Measurements from ENCODE around the gene RTKN. TPM values are rescaled to one million over a fixed set of nuclear protein-coding genes. Genes with fewer than 3 reads are reported as not detected.

Gene RTKN
- total and polyA plus RNA-seq, 2 of the 13 experiments (the other 11 are each of a cell fraction or from before 2014, with no cell fraction given), result 159 to 166 TPM

GRCh38 chr2:74421221-74421870, 20.4 kb downstream of the RTKN start, which contains the start of the genes C2orf81 and WDR54 (continued):
- TF ChIP-seq ZNF609 (CRISPR knock-in tag; IDR thresholded peaks at IDR 0.05; ENCODE audit: borderline replicate concordance) (peak; percentile 40; the same call in 1 of the 2 replicates), ELF4 (CRISPR knock-in tag; IDR thresholded peaks at IDR 0.05; ENCODE audit: borderline replicate concordance) (no peak), CREB3 (CRISPR knock-in tag; IDR thresholded peaks at IDR 0.05) (no peak), ZNF883 (CRISPR knock-in tag; IDR thresholded peaks at IDR 0.05; ENCODE audit: not compliant biosample characterization) (peak; percentile 80), ZNF280B (CRISPR knock-in tag; IDR thresholded peaks at IDR 0.05; ENCODE audit: borderline replicate concordance) (no peak), SCMH1 (CRISPR knock-in tag; IDR thresholded peaks at IDR 0.05; ENCODE audit: borderline replicate concordance) (no peak), ZMAT3 (CRISPR knock-in tag; conservative IDR thresholded peaks at IDR 0.05) (no peak; the same call in 1 of the 2 replicates), PAWR (CRISPR knock-in tag; IDR thresholded peaks at IDR 0.05; ENCODE audit: borderline replicate concordance) (no peak), NFAT5 (CRISPR knock-in tag; IDR thresholded peaks at IDR 0.05) (0 out of 2 replicates have a peak, but pooled peaks have one; percentile 54), ZNF44 (CRISPR knock-in tag; IDR thresholded peaks at IDR 0.05) (peak; percentile 79; the same call in 1 of the 2 replicates)
